Activated B cell treated with CpG ODN at 0.5 μM for 24 hours (primary cell): Measurements from ENCODE around the gene PTPN1. TPM values are rescaled to one million over a fixed set of nuclear protein-coding genes. Genes with fewer than 3 reads are reported as not detected.
A peak's percentile ranks its signal among the peaks of the same experiment; 100 is the strongest.

Source experiments
- ATAC-seq: fragments of 200-7000 bp; cut with Tn5 transposase; one replicate; pipeline ENCODE4 v1.10.0; 2021; ENCODE audit warnings: low read depth, mild to moderate bottlenecking, moderate library complexity
- CTCF ChIA-PET: fragments of 350-600 bp; sonication (Branson Sonifier 250); formaldehyde crosslinking; loops from one replicate; lab custom pipeline; 2021; ENCODE audit warnings: antibody characterized with exemption; lab: Charles Lee
- POLR2A ChIA-PET: fragments of 350-600 bp; sonication (Branson Sonifier 250); formaldehyde crosslinking; loops from one replicate; lab custom pipeline; 2021; ENCODE audit warnings: antibody characterized with exemption; lab: Charles Lee
- DNase-seq: peaks from one replicate; pipeline ENCODE4 v3.0.0; 2022
- H3K27ac Mint-ChIP-seq: one replicate; pipeline ENCODE4 v1.8.0; 2020; ENCODE audit warnings: mixed read lengths
- H3K27me3 Mint-ChIP-seq: one replicate; pipeline ENCODE4 v1.8.0; 2021; ENCODE audit warnings: mixed read lengths
- H3K36me3 Mint-ChIP-seq: one replicate; pipeline ENCODE4 v1.8.0; 2021; ENCODE audit warnings: low read depth, mixed read lengths
- H3K4me1 Mint-ChIP-seq: one replicate; pipeline ENCODE4 v1.8.0; 2021; ENCODE audit warnings: mixed read lengths
- H3K4me3 Mint-ChIP-seq: one replicate; pipeline ENCODE4 v1.8.0; 2020; ENCODE audit warnings: mild to moderate bottlenecking, mixed read lengths
- H3K9me3 Mint-ChIP-seq: one replicate; pipeline ENCODE4 v1.8.0; 2020; ENCODE audit warnings: mixed read lengths
- CTCF ChIP-seq: fragments of 200-600 bp; IDR thresholded peaks from one replicate; pipeline ENCODE4 v1.8.0; 2022; ENCODE audit warnings: antibody characterized with exemption, mild to moderate bottlenecking
- intact Hi-C: fragments of 100-400 bp; cut with micrococcal nuclease; formaldehyde crosslinking; loops from one replicate; pipeline ENCODE4 v1.15.1; 2024
- total RNA-seq: library from RNA; stranded (reverse); gene quantifications from 2 replicates; pipeline ENCODE4 v1.2.3, GENCODE V29; 2022

PTPN1 gene
- total RNA-seq, 1 donor from 2014 or later: 227 TPM

- H3K36me3 Mint-ChIP-seq: peaks cover 73% of the 10 kb centered on the region
- peaks cover 97% of the 10 kb centered on the region for H3K4me1 Mint-ChIP-seq
- H3K9me3 Mint-ChIP-seq: no peaks in the 10 kb centered on the region
- ChIA-PET CTCF (interaction anchor here (1.5 to 3.6 kb wide), 2 partner anchors 13 to 52 kb away, joined by 5 to 22 read pairs; no protein-coding TSS in a partner anchor), POLR2A (interaction anchor here (1.5 to 36.7 kb wide), 3 partner anchors 11 to 32 kb away, joined by 6 to 1679 read pairs (median 36); no protein-coding TSS in a partner anchor)
- peak overlapping the region; percentile 96 for H3K27ac Mint-ChIP-seq
- TF ChIP-seq CTCF: no peak
- H3K27me3 Mint-ChIP-seq: no peaks in the 10 kb centered on the region
- peak overlapping the region; percentile 81 for H3K4me3 Mint-ChIP-seq
- intact Hi-C loops: loop anchor here (10.0 kb wide), 2 partner anchors 297 to 1243 kb away; partner anchors contain the start of gene ZNFX1
- ATAC-seq: no peak
- no peak for DNase-seq
These were observed 7.6 kb downstream of the PTPN1 start for GRCh38 chr20:50517817-50518154.

GRCh38 chr20:50518270-50518721 lies 8.1 kb downstream of the PTPN1 start:
- no peak for TF ChIP-seq CTCF
- no peaks in the 10 kb centered on the region for H3K9me3 Mint-ChIP-seq
- ATAC-seq (no peak), DNase-seq (no peak)
- POLR2A ChIA-PET: interaction anchor here (0.6 to 36.7 kb wide), 4 partner anchors 20 to 340 kb away, joined by 4 to 1679 read pairs (median 22); no protein-coding TSS in a partner anchor
- peak overlapping the region; percentile 96 for H3K27ac Mint-ChIP-seq
- H3K4me1 Mint-ChIP-seq: peaks cover 97% of the 10 kb centered on the region
- peak overlapping the region; percentile 81 for H3K4me3 Mint-ChIP-seq
- CTCF ChIA-PET: interaction anchor here (1.8 to 3.6 kb wide), 2 partner anchors 14 to 28 kb away, joined by 7 to 22 read pairs; no protein-coding TSS in a partner anchor
- peaks cover 73% of the 10 kb centered on the region for H3K36me3 Mint-ChIP-seq
- H3K27me3 Mint-ChIP-seq: no peaks in the 10 kb centered on the region
- intact Hi-C loops: loop anchor here (10.0 kb wide), 2 partner anchors 297 to 1243 kb away; partner anchors contain the start of gene ZNFX1

GRCh38 chr20:50519036-50519762 lies 9.0 kb downstream of the PTPN1 start:
- peak overlapping the region; percentile 80 for H3K4me3 Mint-ChIP-seq
- DNase-seq (no peak), ATAC-seq (peak; percentile 16)
- intact Hi-C loops: loop anchor here (10.0 kb wide), 2 partner anchors 296 to 1244 kb away; partner anchors contain the start of gene ZNFX1
- H3K27ac Mint-ChIP-seq: peak overlapping the region; percentile 96
- H3K27me3 Mint-ChIP-seq: no peaks in the 10 kb centered on the region
- H3K4me1 Mint-ChIP-seq: peaks cover 96% of the 10 kb centered on the region
- H3K36me3 Mint-ChIP-seq: peaks cover 74% of the 10 kb centered on the region
- ChIA-PET CTCF (interaction anchor here (0.8 to 2.2 kb wide), 7 partner anchors 9 to 56 kb away, joined by 3 to 9 read pairs (median 4); partner anchors contain the start of gene PTPN1), POLR2A (interaction anchor here (0.6 to 61.9 kb wide), 4 partner anchors 5 to 340 kb away, joined by 4 to 1679 read pairs (median 844); partner anchors contain the start of gene PTPN1)
- TF ChIP-seq CTCF: no peak
- H3K9me3 Mint-ChIP-seq: no peaks in the 10 kb centered on the region

GRCh38 chr20:50520222-50520880 lies 10.2 kb downstream of the PTPN1 start:
- intact Hi-C loops: no loop called here
- H3K4me1 Mint-ChIP-seq: peaks cover 87% of the 10 kb centered on the region
- H3K36me3 Mint-ChIP-seq: peaks cover 64% of the 10 kb centered on the region
- TF ChIP-seq CTCF: no peak
- H3K27me3 Mint-ChIP-seq: no peaks in the 10 kb centered on the region
- ChIA-PET CTCF (interaction anchor here (0.9 to 2.2 kb wide), 5 partner anchors 10 to 55 kb away, joined by 3 to 9 read pairs (median 5); partner anchors contain the start of gene PTPN1), POLR2A (interaction anchor here (2.3 to 61.9 kb wide), 3 partner anchors 6 to 33 kb away, joined by 9 to 1679 read pairs (median 1679); partner anchors contain the start of gene PTPN1)
- ATAC-seq: no peak
- peak overlapping the region; percentile 96 for H3K27ac Mint-ChIP-seq
- no peaks in the 10 kb centered on the region for H3K9me3 Mint-ChIP-seq
- H3K4me3 Mint-ChIP-seq: peak overlapping the region; percentile 80
- DNase-seq: no peak
